Mucosa of gallbladder (tissue), 1 donor: Measurements from ENCODE around the gene WDFY4. TPM values are rescaled to one million over a fixed set of nuclear protein-coding genes. Genes with fewer than 3 reads are reported as not detected.

Experiments used
- DNase-seq: peaks from one replicate; pipeline ENCODE4 v3.0.0-alpha.2; 2020; ENCODE audit warnings: low spot score
- total RNA-seq: library from RNA; stranded (reverse); gene quantifications from one replicate; pipeline ENCODE4 v1.2.1, GENCODE V29; 2021
- donor health status: DM: no; HTN: no; CAD: no.

The WDFY4 gene
- total RNA-seq, 1 donor from 2014 or later, result 8.7 TPM

DNA sequence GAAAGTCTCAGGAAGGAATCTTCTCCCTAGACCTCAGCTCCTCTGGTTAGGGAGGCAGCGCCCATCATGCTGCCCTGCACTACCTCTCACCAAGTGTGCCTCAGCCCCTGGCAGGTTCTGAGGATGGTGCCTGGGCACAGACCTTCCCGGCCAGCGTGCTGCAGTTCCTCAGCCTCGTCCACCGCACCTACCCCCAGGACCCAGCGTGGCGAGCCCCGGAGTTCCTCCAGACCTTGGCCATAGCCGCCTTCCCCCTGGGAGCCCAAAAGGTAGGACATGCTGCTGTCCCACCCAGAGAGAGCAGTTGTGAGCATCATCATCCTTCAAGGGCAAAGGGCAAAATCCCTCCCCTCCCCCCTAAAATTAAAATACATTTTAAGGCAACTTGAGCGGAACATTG is 132.5 kb downstream of the WDFY4 start:
- DNase-seq, result no peak

- DNase-seq, result no peak
Observed at GRCh38 chr10:48818081-48818480, 133.4 kb downstream of the WDFY4 start.

DNA sequence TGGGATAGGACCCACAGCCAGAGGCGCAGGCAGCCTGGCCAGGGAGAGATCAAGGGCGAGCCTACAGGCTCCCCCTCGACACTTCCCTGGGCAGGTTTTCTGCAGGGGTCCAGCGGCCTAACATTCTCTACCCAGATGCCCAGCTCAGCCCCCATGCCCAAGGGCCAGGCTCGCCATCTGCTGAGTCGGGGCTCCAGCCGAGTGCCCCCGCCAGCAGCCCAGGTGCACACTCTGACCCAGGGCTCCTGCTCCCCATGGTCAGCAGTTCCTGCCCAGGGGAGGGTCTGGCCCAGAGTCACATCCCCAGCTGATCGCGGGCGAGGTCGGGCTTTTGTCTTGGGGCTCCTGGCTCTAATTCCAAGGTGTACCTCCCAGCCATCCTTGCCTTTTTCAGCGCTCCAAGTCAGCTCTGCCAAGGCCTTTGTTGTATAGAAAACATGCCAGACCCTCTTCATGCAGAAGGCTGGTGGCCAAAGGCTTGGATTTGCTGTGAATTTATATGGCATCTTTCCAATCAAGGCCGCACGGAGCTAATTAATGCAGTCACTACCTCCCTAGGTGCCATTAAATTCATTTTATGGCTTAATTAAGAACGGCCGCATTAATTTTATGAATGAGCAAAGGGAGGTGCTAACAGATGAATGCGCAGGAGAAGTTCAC is 134.3 kb downstream of the WDFY4 start:
- DNase-seq, result no peak

- DNase-seq, result no peak
Observed at GRCh38 chr10:48819783-48820182, 135.1 kb downstream of the WDFY4 start.

DNA sequence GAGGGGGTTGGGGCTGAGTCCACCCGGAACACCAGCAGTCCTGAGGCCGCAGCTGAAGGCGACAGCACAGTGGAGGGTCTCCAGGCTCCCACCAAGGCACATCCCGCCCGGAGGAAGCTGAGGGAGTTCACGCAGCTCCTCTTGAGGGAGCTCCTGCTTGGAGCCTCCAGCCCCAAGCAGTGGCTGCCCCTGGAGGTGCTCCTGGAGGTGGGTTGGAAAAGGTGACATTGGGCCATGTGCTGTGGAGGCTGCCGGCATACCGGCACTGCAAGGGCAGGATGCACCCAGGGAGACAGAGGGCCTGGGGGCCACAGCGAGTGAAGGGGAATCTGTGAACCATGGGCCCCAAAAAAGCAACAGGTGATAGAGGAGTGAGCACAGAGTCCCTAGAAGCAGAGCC is 135.6 kb downstream of the WDFY4 start:
- DNase-seq, result no peak

- no peak for DNase-seq
Observed at GRCh38 chr10:48820699-48821098, 136.0 kb downstream of the WDFY4 start.

DNA sequence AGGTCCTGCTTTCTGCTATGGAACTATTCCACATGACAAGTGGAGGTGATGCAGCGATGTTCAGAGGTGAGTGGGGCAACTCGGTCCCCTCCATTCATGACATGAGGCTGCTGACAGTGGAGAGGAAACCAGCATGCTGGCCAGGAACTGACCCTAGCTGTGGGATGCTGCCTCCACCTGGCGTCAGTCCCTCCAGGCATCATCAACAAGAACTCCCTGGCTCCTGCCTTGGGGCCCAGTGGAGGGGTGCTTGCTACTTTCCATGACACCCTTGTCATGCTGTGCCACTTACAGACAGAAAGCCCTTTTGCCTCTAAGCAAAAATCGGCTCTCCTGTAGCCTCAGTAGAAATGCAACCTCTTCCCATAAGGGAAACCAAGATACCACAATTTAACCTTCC is 136.4 kb downstream of the WDFY4 start:
- DNase-seq, result no peak

- no peak for DNase-seq
Observed at GRCh38 chr10:48821692-48822091, 137.0 kb downstream of the WDFY4 start.

DNA sequence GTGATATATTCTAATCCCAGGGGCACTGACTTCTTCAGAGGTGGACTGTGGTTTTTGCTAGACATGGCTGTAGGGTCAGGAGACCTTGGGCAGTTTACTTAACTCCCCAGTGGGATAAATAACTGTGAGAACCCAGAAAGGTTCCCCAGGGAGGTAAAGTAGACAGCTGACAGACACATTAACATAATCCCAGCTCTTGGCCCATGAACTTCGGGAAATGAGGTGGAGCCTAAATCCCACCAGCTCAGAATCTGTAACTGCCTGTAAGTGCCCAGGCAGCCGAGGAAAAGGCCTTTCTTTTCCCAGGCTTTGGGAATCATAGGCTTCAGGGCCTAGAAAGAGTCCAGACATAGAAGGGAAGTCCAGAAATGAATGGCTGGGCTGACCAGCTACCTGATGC is 149.0 kb downstream of the WDFY4 start:
- no peak for DNase-seq

DNA sequence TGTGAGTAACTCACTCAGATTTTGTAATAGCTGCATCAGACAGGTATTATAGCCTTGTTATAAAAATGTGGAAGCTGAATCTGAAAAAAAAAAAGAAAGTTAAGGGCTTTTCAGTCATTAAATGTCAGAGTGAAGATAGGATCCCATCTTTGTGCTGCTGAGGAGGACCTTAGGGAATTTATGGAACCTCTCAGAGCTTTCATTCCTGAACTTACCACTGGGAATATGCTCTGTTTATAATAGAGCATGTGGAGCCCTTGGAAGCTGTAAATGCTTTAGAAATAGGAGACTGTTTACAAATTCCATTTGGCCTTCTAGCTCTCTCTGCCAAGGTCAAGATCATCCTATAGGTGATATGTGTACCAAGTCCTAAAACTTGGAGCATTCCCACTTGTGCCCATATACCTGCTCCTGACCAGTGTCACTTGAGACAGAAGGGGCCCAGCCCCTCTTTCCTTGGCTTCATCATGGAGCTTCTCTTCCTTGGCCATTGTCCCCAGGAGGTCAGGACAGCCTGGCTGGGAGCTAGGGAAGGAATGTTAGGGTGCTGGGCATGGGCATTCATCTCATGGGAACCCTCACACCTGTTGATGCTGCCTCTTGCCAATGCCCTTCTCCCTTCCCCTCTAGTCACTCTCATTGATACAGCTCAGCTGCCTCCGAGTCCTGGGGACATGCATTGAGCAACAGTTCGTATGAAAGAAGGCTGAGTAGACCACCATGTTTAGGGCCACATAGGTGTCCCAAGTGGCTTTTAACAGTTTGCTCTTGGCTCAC is 149.7 kb downstream of the WDFY4 start:
- DNase-seq, result no peak

GRCh38 chr10:48835781-48836180 is 151.1 kb downstream of the WDFY4 start:
- no peak for DNase-seq

DNA sequence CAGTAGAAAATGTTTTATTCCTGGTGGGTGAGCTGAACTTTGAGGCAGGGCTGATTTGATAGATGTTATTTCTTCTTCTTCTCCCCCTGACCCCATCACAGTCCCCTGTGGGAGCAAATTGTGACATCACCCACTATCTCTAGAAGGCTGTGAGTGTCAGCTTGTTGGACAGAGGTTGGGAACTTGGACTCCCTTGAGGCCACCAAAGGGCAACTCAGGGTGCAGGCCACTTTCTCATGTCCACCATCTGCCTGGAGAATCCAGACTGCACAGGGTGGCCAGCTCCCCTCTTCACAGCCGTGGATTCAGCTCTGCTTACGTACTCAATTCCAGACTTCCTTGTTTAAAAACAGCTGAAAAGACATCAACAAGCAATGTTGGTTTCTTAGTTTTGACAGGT is 151.9 kb downstream of the WDFY4 start:
- no peak for DNase-seq

- DNase-seq, result no peak
Observed at GRCh38 chr10:48838834-48839233, 154.2 kb downstream of the WDFY4 start.

DNA sequence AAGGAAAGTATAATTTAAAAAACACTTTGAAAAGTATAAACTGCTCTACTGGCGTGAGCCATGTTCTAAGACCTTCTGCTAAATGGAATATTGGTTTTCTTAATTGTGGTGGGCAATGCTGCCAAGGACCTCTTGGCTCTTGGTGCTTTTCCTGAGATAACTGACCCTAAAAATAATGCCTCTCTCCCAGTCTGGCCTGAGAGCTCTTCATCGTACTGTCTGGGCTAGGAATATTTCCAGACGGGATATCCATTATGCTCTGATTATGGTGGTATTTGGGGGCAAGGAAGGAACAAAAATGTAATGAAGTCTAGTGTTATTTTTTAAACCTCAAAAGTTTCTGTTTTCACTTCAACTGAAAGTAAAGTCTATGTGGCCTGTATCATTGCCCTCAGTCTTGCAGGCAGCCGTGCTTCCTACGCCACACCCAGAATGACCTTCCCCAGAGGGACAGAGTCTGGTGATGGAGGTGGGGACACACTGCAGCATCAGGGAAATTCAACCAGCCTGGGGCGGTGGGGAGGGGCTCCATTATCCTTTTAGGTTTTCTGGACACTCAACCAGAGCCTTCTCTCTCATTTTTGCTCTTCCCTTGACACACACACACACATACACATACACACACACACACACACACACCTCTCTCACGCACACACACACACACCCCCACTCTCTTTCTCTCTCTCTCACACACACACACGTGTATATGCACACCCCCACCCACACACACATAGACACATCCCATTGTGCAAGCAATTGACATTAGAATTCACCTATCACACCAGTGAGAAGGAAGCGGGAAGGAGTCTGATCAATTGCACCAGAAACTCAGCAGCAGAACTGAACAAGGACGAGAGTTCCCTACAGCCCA is 155.4 kb downstream of the WDFY4 start:
- DNase-seq, result no peak

DNA sequence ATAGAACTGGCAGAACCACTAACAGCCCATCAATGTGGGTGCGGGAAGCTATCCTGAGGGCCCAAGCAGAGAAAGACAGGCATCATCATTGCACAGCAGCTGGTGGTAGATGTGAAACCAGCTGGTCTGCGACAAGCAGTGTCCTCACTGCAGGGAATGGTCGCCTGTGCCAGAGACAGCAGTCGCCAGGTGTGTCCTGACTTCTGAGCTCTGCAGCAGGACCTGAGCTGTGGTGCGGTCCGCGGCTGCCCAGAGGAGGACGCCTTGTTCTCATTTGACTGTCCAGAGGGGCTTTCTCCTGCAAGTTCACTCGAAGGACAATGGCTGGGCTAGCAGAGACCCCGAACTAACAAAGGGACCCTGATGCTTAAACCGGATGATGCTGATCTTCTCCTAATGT is 157.6 kb downstream of the WDFY4 start:
- no peak for DNase-seq

DNA sequence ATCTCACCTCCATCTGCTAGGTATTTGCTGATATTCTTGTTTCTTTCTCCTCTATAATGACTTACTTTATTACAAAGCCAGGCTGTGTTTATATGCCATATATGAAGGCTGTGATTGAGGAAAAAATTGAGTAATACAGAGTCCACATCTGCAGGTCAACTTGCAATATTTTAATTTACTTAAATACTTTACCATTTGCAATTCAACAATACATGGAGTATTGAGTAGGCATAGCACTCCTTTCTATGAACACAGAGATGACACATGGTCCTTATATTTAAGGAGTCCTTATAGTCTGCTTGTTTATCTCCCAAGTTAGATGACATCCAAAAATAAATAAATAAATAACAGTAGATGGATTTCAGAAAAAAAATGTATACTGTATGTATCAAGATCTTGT is 158.5 kb downstream of the WDFY4 start:
- DNase-seq, result no peak

- no peak for DNase-seq
Observed at GRCh38 chr10:48844616-48845015, 159.9 kb downstream of the WDFY4 start.

GRCh38 chr10:48845512-48845911 is 160.8 kb downstream of the WDFY4 start:
- no peak for DNase-seq

DNA sequence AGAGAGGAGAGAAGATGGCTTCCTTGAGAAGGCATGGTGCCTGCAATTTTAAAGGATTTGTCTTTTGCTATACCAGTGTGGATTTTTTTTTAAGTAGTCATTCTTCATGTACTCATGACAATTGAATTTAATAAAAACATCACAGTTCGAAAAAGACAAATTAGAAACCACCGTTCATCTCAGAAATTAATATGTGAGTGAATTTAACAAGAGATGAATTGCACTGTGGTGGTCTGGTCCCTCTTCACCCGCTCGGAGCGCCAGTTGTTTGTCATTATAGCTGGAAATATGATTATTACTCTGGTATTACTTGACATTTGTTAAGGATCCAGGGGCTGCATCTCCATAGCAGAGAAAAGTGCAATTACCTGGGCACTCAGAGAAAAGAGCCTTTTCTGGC is 163.0 kb downstream of the WDFY4 start:
- DNase-seq, result no peak

- DNase-seq, result no peak
Observed at GRCh38 chr10:48856855-48857254, 172.2 kb downstream of the WDFY4 start.

GRCh38 chr10:48872234-48872633 is 187.6 kb downstream of the WDFY4 start:
- no peak for DNase-seq

DNA sequence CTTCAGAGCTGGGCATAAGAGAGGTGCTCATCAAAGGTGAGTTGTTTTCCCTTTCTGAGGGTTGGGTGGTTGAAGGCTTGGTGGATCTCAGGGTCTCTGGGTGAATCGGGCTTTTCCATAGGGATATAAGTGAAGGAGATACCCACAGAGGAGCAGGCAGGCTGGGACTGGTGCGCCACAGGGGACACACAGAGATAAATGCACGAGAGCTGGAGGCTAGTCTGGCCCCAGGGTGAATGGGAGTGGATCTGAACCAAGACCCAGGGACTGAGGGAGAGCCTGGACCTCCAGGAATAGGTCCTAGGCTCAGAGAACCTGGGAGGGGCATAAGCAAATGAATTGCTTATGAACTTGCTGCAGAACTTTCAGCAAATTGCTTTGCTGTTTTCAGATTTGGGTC is 193.4 kb downstream of the WDFY4 start:
- no peak for DNase-seq

DNA sequence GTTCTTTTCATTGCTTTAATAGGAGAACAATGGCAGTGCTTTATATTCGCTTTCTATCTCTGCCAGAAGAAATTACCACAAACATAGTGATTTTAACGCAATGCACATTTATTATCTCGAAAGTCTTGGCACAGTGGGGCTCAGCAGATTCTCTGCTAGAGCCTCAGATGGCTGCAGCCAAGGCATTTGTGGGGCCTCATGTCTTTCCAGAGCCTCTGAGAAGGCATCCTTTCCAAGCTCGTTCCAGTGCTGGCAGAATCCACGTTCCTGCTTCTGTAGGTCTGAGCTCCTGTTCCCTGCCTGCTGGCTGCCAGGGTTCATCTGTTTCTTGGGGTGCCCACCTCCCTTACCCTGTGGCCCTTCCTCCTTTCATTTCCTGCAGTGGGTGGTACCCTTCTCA is 194.8 kb downstream of the WDFY4 start:
- DNase-seq, result no peak
